ENCODE results near the gene ST6GALNAC1. TPM values are rescaled to one million over a fixed set of nuclear protein-coding genes. Genes with fewer than 3 reads are reported as not detected.

The ST6GALNAC1 gene
- polyA plus RNA-seq, 1 experiment: not detected

DNA sequence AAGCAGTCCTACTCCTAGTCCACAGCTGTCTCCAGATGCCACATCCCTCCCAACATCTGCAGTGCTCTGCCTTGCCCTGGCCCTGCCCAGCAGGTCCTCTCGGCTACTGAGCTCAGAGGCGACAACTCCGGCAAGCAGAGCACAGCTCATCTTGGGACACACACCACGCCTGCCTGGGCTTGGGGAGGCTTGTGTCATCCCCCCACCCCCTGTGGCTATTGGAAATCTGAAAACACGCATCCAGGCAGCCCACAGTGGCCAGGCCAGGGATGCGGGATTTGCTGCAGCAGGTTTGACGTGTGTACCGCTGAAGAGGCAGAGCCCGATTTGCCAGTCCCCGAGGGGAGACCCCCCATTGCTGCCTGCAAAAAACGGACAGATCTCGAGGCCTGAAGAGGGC is 41.8 kb upstream of the ST6GALNAC1 start:
- Histone ChIP-seq H3K9me3 (ENCODE audit: control insufficient read depth, insufficient read depth, low read length) (no peaks in the 10 kb centered on the region), H3K27me3 (ENCODE audit: control insufficient read depth, insufficient read depth, low read length) (no peaks in the 10 kb centered on the region), H3K27ac (ENCODE audit: low read depth, low read length) (peak overlapping the region; percentile 21), H3K4me3 (ENCODE audit: low read depth, low read length) (no peak overlapping the region)
- ChIA-PET POLR2A (interaction anchor here (0.6 kb wide), 1 partner anchor 10 kb away, joined by 3 read pairs; no protein-coding TSS in a partner anchor), CTCF (no interaction called here)
- TF ChIP-seq, protein P1, sequence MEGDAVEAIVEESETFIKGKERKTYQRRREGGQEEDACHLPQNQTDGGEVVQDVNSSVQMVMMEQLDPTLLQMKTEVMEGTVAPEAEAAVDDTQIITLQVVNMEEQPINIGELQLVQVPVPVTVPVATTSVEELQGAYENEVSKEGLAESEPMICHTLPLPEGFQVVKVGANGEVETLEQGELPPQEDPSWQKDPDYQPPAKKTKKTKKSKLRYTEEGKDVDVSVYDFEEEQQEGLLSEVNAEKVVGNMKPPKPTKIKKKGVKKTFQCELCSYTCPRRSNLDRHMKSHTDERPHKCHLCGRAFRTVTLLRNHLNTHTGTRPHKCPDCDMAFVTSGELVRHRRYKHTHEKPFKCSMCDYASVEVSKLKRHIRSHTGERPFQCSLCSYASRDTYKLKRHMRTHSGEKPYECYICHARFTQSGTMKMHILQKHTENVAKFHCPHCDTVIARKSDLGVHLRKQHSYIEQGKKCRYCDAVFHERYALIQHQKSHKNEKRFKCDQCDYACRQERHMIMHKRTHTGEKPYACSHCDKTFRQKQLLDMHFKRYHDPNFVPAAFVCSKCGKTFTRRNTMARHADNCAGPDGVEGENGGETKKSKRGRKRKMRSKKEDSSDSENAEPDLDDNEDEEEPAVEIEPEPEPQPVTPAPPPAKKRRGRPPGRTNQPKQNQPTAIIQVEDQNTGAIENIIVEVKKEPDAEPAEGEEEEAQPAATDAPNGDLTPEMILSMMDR (IDR thresholded peaks at IDR 0.05; ENCODE audit: low read depth, low read length): no peak
- no peak for DNase-seq (ENCODE audit: low read depth, low spot score)

DNA sequence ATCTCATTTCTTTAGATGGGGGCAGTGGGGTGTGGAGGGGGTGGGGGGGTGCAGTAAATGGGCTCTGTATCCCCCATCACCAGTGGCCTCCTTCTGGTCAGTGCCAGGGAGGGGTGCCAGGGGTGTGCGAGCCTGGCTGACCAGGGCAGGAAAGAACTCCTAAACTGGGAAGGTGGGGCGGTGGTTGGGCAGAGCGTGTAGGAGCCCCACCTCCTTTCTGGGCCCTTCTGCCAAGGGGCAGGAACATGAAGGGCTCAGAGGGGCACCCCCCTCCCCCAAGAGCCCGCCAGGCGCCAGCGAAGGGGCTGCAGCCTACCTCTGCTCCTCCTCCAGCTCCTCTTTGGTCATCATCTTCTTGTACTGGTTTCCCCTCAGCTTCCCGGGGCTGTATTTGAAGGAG is 41.2 kb upstream of the ST6GALNAC1 start:
- H3K4me3 ChIP-seq (ENCODE audit: low read depth, low read length): no peak overlapping the region
- H3K27ac ChIP-seq (ENCODE audit: low read depth, low read length): no peak overlapping the region
- ChIA-PET POLR2A (interaction anchor here (0.6 to 0.8 kb wide), 3 partner anchors 11 to 102 kb away, joined by 3 to 8 read pairs (median 5); no protein-coding TSS in a partner anchor), CTCF (interaction anchor here (1.5 kb wide), 1 partner anchor 127 kb away, joined by 3 read pairs; no protein-coding TSS in a partner anchor)
- no peaks in the 10 kb centered on the region for H3K27me3 ChIP-seq (ENCODE audit: control insufficient read depth, insufficient read depth, low read length)
- H3K9me3 ChIP-seq (ENCODE audit: control insufficient read depth, insufficient read depth, low read length): no peaks in the 10 kb centered on the region
- no peak for DNase-seq (ENCODE audit: low read depth, low spot score)
- TF ChIP-seq, protein P1 (IDR thresholded peaks at IDR 0.05; ENCODE audit: low read depth, low read length): no peak

DNA sequence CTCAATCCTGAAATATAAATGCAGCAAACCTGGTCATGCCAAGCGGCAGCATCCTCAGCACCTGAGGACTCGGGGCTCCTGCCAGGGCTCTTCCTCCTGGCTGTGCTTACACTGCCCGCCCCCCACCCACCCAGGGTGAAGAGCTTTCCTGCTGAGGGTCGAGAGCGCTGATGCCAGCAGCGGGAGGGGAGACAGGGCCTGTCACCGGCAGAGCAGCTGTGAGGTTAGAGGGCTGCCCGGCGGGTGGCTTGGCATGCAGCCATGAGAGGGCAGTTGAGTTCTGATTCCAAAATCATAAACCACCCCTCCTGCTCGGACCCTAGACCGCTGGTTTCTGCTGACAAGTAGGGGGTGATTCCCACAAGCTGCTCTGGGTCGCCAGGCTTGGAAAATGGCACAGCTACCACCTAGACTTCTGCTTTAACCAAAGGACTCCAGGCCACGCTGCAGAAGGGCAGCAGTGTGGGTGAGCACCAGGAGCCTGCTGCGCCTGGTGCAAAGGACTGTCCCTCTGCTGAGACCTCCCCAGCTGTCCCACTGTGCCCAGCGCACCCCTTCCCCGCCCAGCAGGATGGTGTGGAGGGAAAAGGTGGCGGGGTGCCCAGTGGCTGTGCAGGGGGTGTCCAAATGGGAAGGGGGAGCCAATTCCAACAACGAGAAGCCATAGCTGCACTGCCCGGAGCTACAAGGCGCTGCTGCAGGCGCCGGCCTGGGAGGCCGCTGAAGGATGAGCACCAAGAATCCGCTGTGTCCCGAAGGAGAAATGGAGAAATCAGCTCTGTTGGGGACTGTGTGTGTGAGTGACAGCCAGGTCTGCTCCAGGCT is 40.6 kb upstream of the ST6GALNAC1 start:
- no peak overlapping the region for H3K27ac ChIP-seq (ENCODE audit: low read depth, low read length)
- no peaks in the 10 kb centered on the region for H3K27me3 ChIP-seq (ENCODE audit: control insufficient read depth, insufficient read depth, low read length)
- CTCF ChIA-PET: interaction anchor here (1.5 kb wide), 1 partner anchor 126 kb away, joined by 3 read pairs; no protein-coding TSS in a partner anchor
- TF ChIP-seq, protein P1 (IDR thresholded peaks at IDR 0.05; ENCODE audit: low read depth, low read length): no peak
- no peaks in the 10 kb centered on the region for H3K9me3 ChIP-seq (ENCODE audit: control insufficient read depth, insufficient read depth, low read length)
- POLR2A ChIA-PET: interaction anchor here (0.6 to 0.9 kb wide), 5 partner anchors 13 to 103 kb away, joined by 3 to 8 read pairs (median 3); partner anchors contain the start of gene MXRA7
- no peak overlapping the region for H3K4me3 ChIP-seq (ENCODE audit: low read depth, low read length)
- no peak for DNase-seq (ENCODE audit: low read depth, low spot score)

DNA sequence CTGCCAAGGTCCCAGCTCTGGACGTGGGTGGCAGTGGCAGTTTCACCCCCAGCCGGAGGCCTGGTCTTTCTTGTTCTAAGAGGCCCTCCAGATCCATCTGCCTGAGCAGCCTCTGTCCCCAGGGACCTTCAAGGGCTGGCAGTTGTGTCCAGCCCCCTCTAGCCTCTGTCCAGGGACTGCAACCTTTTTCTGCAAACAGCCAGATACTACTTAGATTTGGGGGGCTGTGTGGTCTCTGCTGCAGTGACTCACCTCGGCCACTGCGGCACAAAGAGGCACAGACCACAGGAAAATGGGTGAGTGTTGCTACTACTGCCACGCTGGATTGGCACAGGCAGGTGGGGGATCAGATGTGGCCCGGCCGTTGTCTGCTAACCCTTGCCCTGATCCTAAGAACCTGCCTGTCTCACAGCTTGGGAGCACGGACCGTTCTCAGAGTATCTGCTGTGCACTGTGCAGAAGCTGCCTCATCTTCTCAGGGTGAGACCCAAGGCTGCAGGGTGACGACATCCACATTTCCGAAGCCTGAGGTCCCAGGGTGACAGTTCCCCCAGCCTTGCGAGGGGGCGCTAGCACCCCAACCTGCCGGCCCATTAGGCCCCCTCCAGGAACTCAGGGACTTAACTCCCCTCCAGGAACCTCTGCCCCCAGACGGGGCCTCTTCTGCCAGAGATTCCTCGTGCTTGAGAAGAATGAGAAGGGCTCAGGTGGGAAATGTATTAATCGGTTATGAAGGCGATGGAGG is 39.6 kb upstream of the ST6GALNAC1 start:
- CTCF ChIA-PET: interaction anchor here (1.5 kb wide), 1 partner anchor 125 kb away, joined by 3 read pairs; no protein-coding TSS in a partner anchor
- H3K27ac ChIP-seq (ENCODE audit: low read depth, low read length): no peak overlapping the region
- H3K27me3 ChIP-seq (ENCODE audit: control insufficient read depth, insufficient read depth, low read length): no peaks in the 10 kb centered on the region
- POLR2A ChIA-PET: interaction anchor here (0.8 to 0.9 kb wide), 3 partner anchors 12 to 28 kb away, joined by 3 read pairs; partner anchors contain the start of gene MXRA7
- H3K4me3 ChIP-seq (ENCODE audit: low read depth, low read length): no peak overlapping the region
- no peaks in the 10 kb centered on the region for H3K9me3 ChIP-seq (ENCODE audit: control insufficient read depth, insufficient read depth, low read length)
- TF ChIP-seq, protein P1 (IDR thresholded peaks at IDR 0.05; ENCODE audit: low read depth, low read length): peak; percentile 11; the same call in 1 of the 2 replicates
- DNase-seq (ENCODE audit: low read depth, low spot score): no peak

Data from AG04450 (cell line).